A549 (cell line): ENCODE measurements around the gene BGLAP. TPM values are rescaled to one million over a fixed set of nuclear protein-coding genes. Genes with fewer than 3 reads are reported as not detected.
"Not testable (repeated sequence)": the region's sequence is repeated elsewhere in the genome, so short reads cannot be mapped to it uniquely, and the experiment has no call there.

Source experiments
- ATAC-seq, 2 experiments: fragments of 200-7000 bp in 1 of 2; fragments of >200 bp in 1 of 2; cut with Nextera tagmentation in 1 of 2; cut with Tn5 transposase in 1 of 2; 3 replicates each; pipeline versions ENCODE4 v1.8.0 to v1.9.1; 2018 to 2020; ENCODE audit warnings: mild to moderate bottlenecking in 1 of 2, moderate library complexity in 1 of 2
- CTCF ChIA-PET: fragments of 300-600 bp; sonication (Branson Sonifier 250); formaldehyde crosslinking; extraction: SDS; loops from one replicate; lab custom pipeline; 2021; ENCODE audit warnings: antibody characterized with exemption, inconsistent platforms; lab: Yijun Ruan, JAX
- POLR2A ChIA-PET: fragments of 350-600 bp; formaldehyde crosslinking; extraction: SDS; loops from one replicate; lab custom pipeline; 2021; ENCODE audit warnings: antibody characterized with exemption, inconsistent platforms; lab: Yijun Ruan, JAX
- DNase-seq, 2 experiments: peaks; one replicate each; pipeline versions ENCODE4 v3.0.0 to v3.0.0-alpha.2; 2011 to 2016; ENCODE audit warnings: low read depth in 1 of 2, low spot score in 1 of 2
- FAIRE-seq: peaks from 2 replicates; lab custom pipeline; 2011; peaks lifted over from hg19 to GRCh38; lab: Jason Lieb, UNC
- H3K27ac ChIP-seq, 2 experiments: fragments of >200 bp; sonication (Bioruptor Twin); formaldehyde crosslinking; 3 replicates each; pipeline ENCODE4 v1.5.1; 2016 to 2017
- H3K4me1 ChIP-seq: fragments of >200 bp; sonication (Bioruptor Twin); formaldehyde crosslinking; 3 replicates; pipeline ENCODE4 v1.6.1; 2016
- H3K4me2 ChIP-seq: fragments of >200 bp; sonication (Bioruptor Twin); formaldehyde crosslinking; 3 replicates; pipeline ENCODE4 v1.6.1; 2016
- H3K4me3 ChIP-seq: fragments of >200 bp; sonication (Bioruptor Twin); formaldehyde crosslinking; 3 replicates; pipeline ENCODE4 v1.5.1; 2016
- H3K9me3 ChIP-seq: fragments of >200 bp; sonication (Bioruptor Twin); formaldehyde crosslinking; 3 replicates; pipeline ENCODE4 v1.6.1; 2016
- ATOH8 ChIP-seq: fragments of 250-450 bp; sonication (Bioruptor Pico); IDR thresholded peaks from 2 replicates; pipeline ENCODE4 v1.5.0; 2020; ENCODE audit warnings: low read depth, mild to moderate bottlenecking, moderate library complexity
- CBX2 ChIP-seq: fragments of 200-600 bp; sonication (generic); IDR thresholded peaks from 2 replicates; pipeline ENCODE4 v1.6.1; 2016; ENCODE audit warnings: low read depth, mild to moderate bottlenecking, borderline replicate concordance
- CBX8 ChIP-seq: fragments of 200-600 bp; sonication (generic); IDR thresholded peaks from 2 replicates; pipeline ENCODE4 v1.6.1; 2016
- CTCF ChIP-seq: fragments of >200 bp; sonication (Bioruptor Twin); formaldehyde crosslinking; IDR thresholded peaks from 3 replicates; pipeline ENCODE4 v1.5.1; 2016
- EHMT2 ChIP-seq: fragments of 200-600 bp; sonication (generic); IDR thresholded peaks from 2 replicates; pipeline ENCODE4 v1.6.1; 2016; ENCODE audit warnings: antibody characterized with exemption, low read depth, mild to moderate bottlenecking, moderate library complexity
- EP300 ChIP-seq, 2 experiments: fragments of >200 bp; sonication (Bioruptor Twin); formaldehyde crosslinking; IDR thresholded peaks; 2 replicates in 1 of 2; 3 replicates in 1 of 2; pipeline ENCODE4 v1.6.1; 2016 to 2017
- ESRRA ChIP-seq: fragments of 150-350 bp; IDR thresholded peaks from 2 replicates; pipeline ENCODE4 v1.6.1; 2014; ENCODE audit warnings: mild to moderate bottlenecking, low read length, borderline replicate concordance
- FOSL2 ChIP-seq, 2 experiments: fragments of 450-650 bp in 1 of 2; fragments of >200 bp in 1 of 2; sonication (Bioruptor Twin) in 1 of 2; formaldehyde crosslinking; IDR thresholded peaks; 2 replicates each; pipeline versions ENCODE4 v1.5.0 to v1.6.1; 2016 to 2020; ENCODE audit warnings: mild to moderate bottlenecking in 1 of 2, moderate library complexity in 1 of 2
- HDAC2 ChIP-seq: fragments of 200-600 bp; sonication (generic); IDR thresholded peaks from 2 replicates; pipeline ENCODE4 v1.6.1; 2016
- HEYL ChIP-seq: fragments of 250-450 bp; sonication (Bioruptor Pico); IDR thresholded peaks from 2 replicates; pipeline ENCODE4 v1.8.0; 2021; ENCODE audit warnings: mild to moderate bottlenecking, moderate library complexity
- JUN ChIP-seq, 2 experiments: fragments of >200 bp; sonication (Bioruptor Twin); formaldehyde crosslinking; IDR thresholded peaks; 2 replicates in 1 of 2; 3 replicates in 1 of 2; pipeline ENCODE4 v1.6.1; 2016 to 2017
- JUNB ChIP-seq: fragments of >200 bp; sonication (Bioruptor Twin); formaldehyde crosslinking; IDR thresholded peaks from 2 replicates; pipeline ENCODE4 v1.6.1; 2016
- MAFK ChIP-seq: fragments of 450-650 bp; IDR thresholded peaks from 2 replicates; pipeline ENCODE4 v1.6.1; 2014; ENCODE audit not compliant: partially characterized antibody
- MAX ChIP-seq: IDR thresholded peaks from 2 replicates; pipeline ENCODE4 v1.6.1; 2012
- NFE2L2 ChIP-seq: fragments of 150-350 bp; conservative IDR thresholded peaks from 2 replicates; pipeline ENCODE4 v1.6.1; 2014; ENCODE audit warnings: low read length
- PHF8 ChIP-seq: fragments of 200-600 bp; sonication (generic); IDR thresholded peaks from 2 replicates; pipeline ENCODE4 v1.6.1; 2016; ENCODE audit warnings: low read depth, mild to moderate bottlenecking, antibody characterized with exemption, moderate library complexity, borderline replicate concordance
- POLR2AphosphoS2 ChIP-seq: conservative IDR thresholded peaks from 2 replicates; pipeline ENCODE4 v1.6.1; 2012; ENCODE audit warnings: low read length, improper control_type of control experiment, inconsistent platforms
- RARB ChIP-seq: fragments of 250-450 bp; sonication (Bioruptor Pico); IDR thresholded peaks from 2 replicates; pipeline ENCODE4 v1.8.0; 2021; ENCODE audit warnings: mild to moderate bottlenecking, moderate library complexity
- RFX5 ChIP-seq: fragments of 450-650 bp; IDR thresholded peaks from 2 replicates; pipeline ENCODE4 v1.7.1; 2014; ENCODE audit warnings: antibody characterized with exemption, mild to moderate bottlenecking, moderate library complexity
- RNF2 ChIP-seq: fragments of 200-600 bp; sonication (generic); IDR thresholded peaks from 2 replicates; pipeline ENCODE4 v1.6.1; 2016; ENCODE audit warnings: low read depth, mild to moderate bottlenecking, antibody characterized with exemption, moderate library complexity, borderline replicate concordance
- SMC3 ChIP-seq: fragments of >200 bp; sonication (Bioruptor Twin); formaldehyde crosslinking; IDR thresholded peaks from 3 replicates; pipeline ENCODE4 v1.6.1; 2018; ENCODE audit warnings: inconsistent platforms
- USF2 ChIP-seq: fragments of 450-650 bp; IDR thresholded peaks from 2 replicates; pipeline ENCODE4 v1.6.1; 2014; ENCODE audit warnings: antibody characterized with exemption
- ZC3H11A ChIP-seq: fragments of 450-650 bp; IDR thresholded peaks from 2 replicates; pipeline ENCODE4 v1.6.1; 2014; ENCODE audit warnings: antibody characterized with exemption, mild to moderate bottlenecking
- ZFP36 ChIP-seq: fragments of 450-650 bp; IDR thresholded peaks from 2 replicates; pipeline ENCODE4 v1.6.1; 2014; ENCODE audit warnings: borderline replicate concordance; ENCODE audit not compliant: partially characterized antibody
- WGBS: methylation state at CpG from one replicate; pipeline ENCODE4 v1.1.6; 2017; ENCODE audit errors: missing lambda C conversion rate; 5-methylcytosine and 5-hydroxymethylcytosine counted together
- polyA plus RNA-seq, 4 experiments: library from polyadenylated mRNA; depleted of rRNA in 3 of 4; stranded (reverse); fragments of >200 nt; fragmentation: RNase III in 1 of 4; extraction: RNeasy Plus Mini Kit Qiagen cat#74134 plus additional on column Dnase treatment in 1 of 4; gene quantifications; 2 replicates in 3 of 4; 3 replicates in 1 of 4; pipeline ENCODE4 v1.2.3, GENCODE V29; 2011 to 2017

Gene BGLAP
- polyA plus RNA-seq, 2 of the 4 experiments (the other 2 are of a cell fraction): 0.12 to 0.23 TPM

GRCh38 chr1:156213644-156213966 is 28.4 kb upstream of the BGLAP start:
- DNase-seq: no peak
- Histone ChIP-seq H3K9me3 (no peaks in the 10 kb centered on the region), H3K4me1 (peaks cover 13% of the 10 kb centered on the region; the same call in 2 of the 3 replicates), H3K4me2 (peak overlapping the region; percentile 95), H3K27ac (peak overlapping the region; percentile 93 to 96), H3K4me3 (peak overlapping the region; percentile 65)
- no peak for FAIRE-seq
- WGBS: 28% methylated on average over 11 of the region's 11 CpGs
- ChIA-PET CTCF (interaction anchor here (1.0 to 7.9 kb wide), 9 partner anchors 11 to 128 kb away, joined by 3 to 84 read pairs (median 3); partner anchors contain the start of gene SLC25A44), POLR2A (interaction anchor here (0.6 to 2.1 kb wide), 20 partner anchors 9 to 219 kb away, joined by 3 to 37 read pairs (median 6); partner anchors contain the start of genes SLC25A44, SMG5 and TMEM79)
- TF ChIP-seq PHF8 (no peak), JUNB (no peak)
- ATAC-seq: no peak

- peaks cover 13% of the 10 kb centered on the region; the same call in 2 of the 3 replicates for H3K4me1 ChIP-seq
- WGBS: 81% methylated on average over 16 of the region's 16 CpGs
- no peak for ATAC-seq
- peak overlapping the region; percentile 93 to 96 for H3K27ac ChIP-seq
- peak overlapping the region; percentile 95 for H3K4me2 ChIP-seq
- DNase-seq: peak in 1 of 2 experiments; percentile 47
- ChIA-PET POLR2A (interaction anchor here (1.6 to 2.1 kb wide), 4 partner anchors 11 to 91 kb away, joined by 5 to 37 read pairs (median 11); partner anchors contain the start of gene SLC25A44), CTCF (interaction anchor here (0.7 to 7.9 kb wide), 8 partner anchors 11 to 123 kb away, joined by 3 to 84 read pairs (median 4); partner anchors contain the start of gene SLC25A44)
- TF ChIP-seq ZC3H11A (no peak), POLR2AphosphoS2 (no peak), CBX2 (no peak), SMC3 (no peak), HDAC2 (no peak), FOSL2 (IDR thresholded peaks at IDR 0.05) (no peak), FOSL2 (CRISPR knock-in tag; IDR thresholded peaks at IDR 0.05) (peak; percentile 77), RNF2 (no peak), RARB (CRISPR knock-in tag) (no peak), CTCF (no peak), USF2 (no peak), EP300 (IDR thresholded peaks at IDR 0.05) (no peak), ESRRA (no peak), ATOH8 (CRISPR knock-in tag) (no peak), EHMT2 (no peak), HEYL (CRISPR knock-in tag) (no peak), RFX5 (no peak), CBX8 (no peak), MAFK (peak; percentile 94), NFE2L2 (peak; percentile 81), ZFP36 (no peak), JUN (IDR thresholded peaks at IDR 0.05) (no peak), MAX (no peak)
- no peak for FAIRE-seq
- no peaks in the 10 kb centered on the region for H3K9me3 ChIP-seq
- peak overlapping the region; percentile 65 for H3K4me3 ChIP-seq
Observed at GRCh38 chr1:156214024-156214748, 27.8 kb upstream of the BGLAP start.

GRCh38 chr1:156216361-156217086 is 25.5 kb upstream of the BGLAP start:
- ATAC-seq, H3K9me3 ChIP-seq, DNase-seq, H3K4me3 ChIP-seq, POLR2A ChIA-PET, H3K4me2 ChIP-seq, H3K27ac ChIP-seq: not testable (repeated sequence)
- CTCF ChIA-PET: interaction anchor here (7.9 kb wide), 1 partner anchor 9 kb away, joined by 84 read pairs; no protein-coding TSS in a partner anchor
- WGBS: 97% methylated on average over 52 of the region's 55 CpGs
- FAIRE-seq: peak; percentile 100
- H3K4me1 ChIP-seq: peaks cover 13% of the 10 kb centered on the region; the same call in 2 of the 3 replicates
